ENCODE data around the gene ANKLE1. TPM values are rescaled to one million over a fixed set of nuclear protein-coding genes. Genes with fewer than 3 reads are reported as not detected.

ANKLE1 gene
- total RNA-seq, 4 donors from 2014 or later: 0.39 to 0.81 TPM; not detected in 2

DNA sequence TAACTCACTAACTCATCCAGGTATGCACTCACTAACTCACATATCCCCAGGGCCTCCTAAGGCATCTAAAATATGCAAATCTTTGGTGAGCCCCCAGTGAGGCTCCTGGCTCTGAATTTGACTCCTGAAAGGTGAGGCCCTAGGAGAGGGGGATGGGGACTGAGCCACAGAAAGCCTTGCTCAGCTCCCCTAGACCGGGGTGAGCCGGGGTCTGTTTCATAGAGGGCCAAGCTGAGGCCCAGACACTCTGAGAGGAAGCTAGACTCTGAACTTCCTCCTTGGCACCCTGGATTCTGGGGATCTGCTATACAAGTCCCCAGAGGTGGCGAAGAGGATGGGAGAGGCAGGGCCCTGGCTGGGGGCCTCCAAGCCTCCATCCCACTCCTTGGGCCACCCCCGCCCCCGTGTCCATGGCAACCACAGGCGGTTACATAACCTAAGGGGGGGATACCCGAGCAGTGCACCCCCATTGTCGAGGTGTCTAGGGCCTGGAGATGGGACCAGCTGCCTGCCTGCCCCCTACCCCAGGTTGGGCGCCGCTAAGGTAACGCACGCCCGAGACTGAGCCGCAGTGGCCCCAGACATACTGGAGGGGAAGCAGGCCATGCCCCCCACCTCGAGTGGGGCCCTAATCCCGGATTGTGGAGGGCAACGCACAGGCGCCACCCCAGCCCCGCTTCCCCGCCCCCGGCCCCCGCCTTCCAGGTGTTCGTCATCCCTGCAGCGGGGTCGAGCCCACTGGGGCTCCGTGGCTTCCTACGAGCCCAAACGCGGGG is 20.9 kb downstream of the ANKLE1 start:
- 40% methylated on average over 1 of the region's 29 CpGs; no CpG with 5 or more reads in 1 of the 2 donors for WGBS, 2 donors (ENCODE audit: low coverage in 1 of 2)
- TF ChIP-seq, protein P1, sequence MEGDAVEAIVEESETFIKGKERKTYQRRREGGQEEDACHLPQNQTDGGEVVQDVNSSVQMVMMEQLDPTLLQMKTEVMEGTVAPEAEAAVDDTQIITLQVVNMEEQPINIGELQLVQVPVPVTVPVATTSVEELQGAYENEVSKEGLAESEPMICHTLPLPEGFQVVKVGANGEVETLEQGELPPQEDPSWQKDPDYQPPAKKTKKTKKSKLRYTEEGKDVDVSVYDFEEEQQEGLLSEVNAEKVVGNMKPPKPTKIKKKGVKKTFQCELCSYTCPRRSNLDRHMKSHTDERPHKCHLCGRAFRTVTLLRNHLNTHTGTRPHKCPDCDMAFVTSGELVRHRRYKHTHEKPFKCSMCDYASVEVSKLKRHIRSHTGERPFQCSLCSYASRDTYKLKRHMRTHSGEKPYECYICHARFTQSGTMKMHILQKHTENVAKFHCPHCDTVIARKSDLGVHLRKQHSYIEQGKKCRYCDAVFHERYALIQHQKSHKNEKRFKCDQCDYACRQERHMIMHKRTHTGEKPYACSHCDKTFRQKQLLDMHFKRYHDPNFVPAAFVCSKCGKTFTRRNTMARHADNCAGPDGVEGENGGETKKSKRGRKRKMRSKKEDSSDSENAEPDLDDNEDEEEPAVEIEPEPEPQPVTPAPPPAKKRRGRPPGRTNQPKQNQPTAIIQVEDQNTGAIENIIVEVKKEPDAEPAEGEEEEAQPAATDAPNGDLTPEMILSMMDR (IDR thresholded peaks at IDR 0.05): no peak
- no peak for TF ChIP-seq EP300 (IDR thresholded peaks at IDR 0.05)
- no peak for TF ChIP-seq POLR2AphosphoS5 (IDR thresholded peaks at IDR 0.05)
- TF ChIP-seq POLR2A (IDR thresholded peaks at IDR 0.05): no peak
- Histone ChIP-seq H3K4me3 (peak overlapping the region; percentile 64 to 72), H3K4me1 (peaks cover 0 to 72% (median 38%) of the 10 kb centered on the region in 3 donors), H3K27me3 (no peaks in the 10 kb centered on the region), H3K9me3 (no peaks in the 10 kb centered on the region), H3K27ac (peak overlapping the region; percentile 52 to 94 (median 91)), H3K36me3 (peaks cover 0 to 27% of the 10 kb centered on the region in 2 donors)
- ATAC-seq: no peak

DNA sequence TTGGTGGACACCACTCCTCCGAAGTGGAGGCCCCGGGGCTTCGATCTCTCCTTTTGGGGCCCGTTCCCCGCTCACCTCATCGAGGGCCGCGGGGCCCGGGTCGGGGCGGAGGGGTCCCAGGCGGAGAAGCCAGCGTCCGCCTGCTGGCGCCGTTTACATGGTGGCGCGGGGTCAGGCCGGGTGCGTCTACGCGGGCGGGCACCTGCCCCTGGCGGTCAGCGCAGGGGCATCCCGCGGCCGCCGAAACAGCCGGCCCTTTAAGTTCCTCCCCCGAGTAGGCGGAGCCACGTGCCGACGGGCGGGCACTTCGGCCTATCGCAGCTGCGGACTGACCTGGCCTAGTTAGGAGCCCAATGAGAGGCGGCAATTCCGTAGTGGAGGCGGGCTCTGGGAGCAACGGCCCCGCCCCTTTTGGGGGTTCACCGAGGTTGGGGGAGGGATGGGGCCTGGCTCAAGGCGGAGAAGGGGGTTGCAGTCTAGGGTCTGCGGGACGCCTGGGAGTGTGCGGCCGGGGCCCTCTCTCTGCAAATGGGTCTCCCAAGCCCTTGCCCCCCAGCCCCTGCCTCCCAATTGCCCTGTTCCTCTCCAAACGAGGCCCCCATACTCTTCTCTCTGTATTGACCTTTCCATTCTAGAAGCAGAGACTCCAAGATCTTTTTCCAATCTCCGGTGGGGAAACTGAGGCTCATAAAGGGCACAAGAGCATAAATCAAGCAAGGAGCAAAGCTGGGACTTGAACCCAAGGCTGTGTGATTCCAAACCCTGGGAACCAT is 21.7 kb downstream of the ANKLE1 start, which contains the start of gene ABHD8:
TSS of gene ABHD8 (minus strand) at position 259 of the 773 bp plus-strand sequence. CDS start 1,809 bp downstream, outside the sequence.
- no peaks in the 10 kb centered on the region for H3K27me3 ChIP-seq
- peak within 1 kb of the TSS; percentile 64 to 72 for H3K4me3 ChIP-seq
- WGBS, 2 donors (ENCODE audit: low coverage in 1 of 2): 7% methylated on average over 2 of the region's 52 CpGs; no CpG with 5 or more reads in 1 of the 2 donors
- H3K36me3 ChIP-seq: peaks cover 0 to 20% of the 10 kb centered on the region in 2 donors
- TF ChIP-seq EP300 (IDR thresholded peaks at IDR 0.05) (no peak), POLR2A (IDR thresholded peaks at IDR 0.05) (peak; percentile 32 to 51), POLR2AphosphoS5 (IDR thresholded peaks at IDR 0.05) (peak; percentile 56)
- TF ChIP-seq, protein P1 (IDR thresholded peaks at IDR 0.05): peak in 3 of 4 experiments; percentile 66 to 93 (median 88)
- H3K9me3 ChIP-seq: no peaks in the 10 kb centered on the region
- H3K27ac ChIP-seq: peak within 1 kb of the TSS; percentile 52 to 94 (median 91)
- ATAC-seq: peak; percentile 90
- H3K4me1 ChIP-seq: peaks cover 0 to 80% (median 38%) of the 10 kb centered on the region in 3 donors

DNA sequence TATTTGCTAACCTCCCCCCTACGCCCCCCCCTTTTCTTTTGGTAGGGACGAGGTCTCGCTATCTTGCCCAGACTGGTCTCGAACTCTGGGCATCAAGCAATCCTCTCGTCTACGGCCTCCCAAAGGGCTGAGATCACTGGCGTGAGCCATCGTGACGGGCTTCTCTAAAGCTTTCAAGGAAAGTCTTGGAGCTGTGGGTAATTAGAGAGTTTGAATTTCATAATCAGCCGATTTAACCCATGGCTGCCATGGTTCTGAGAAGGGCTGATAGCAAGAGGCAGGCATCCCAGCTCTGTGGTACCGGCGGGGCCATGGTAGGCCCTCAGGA is 22.2 kb downstream of the ANKLE1 start:
- Histone ChIP-seq H3K4me3 (peak overlapping the region in 1 of 2 donors; percentile 72), H3K27ac (peak overlapping the region; percentile 35 to 94 (median 91)), H3K9me3 (no peaks in the 10 kb centered on the region), H3K36me3 (peaks cover 0 to 18% of the 10 kb centered on the region in 2 donors), H3K27me3 (no peaks in the 10 kb centered on the region), H3K4me1 (peaks cover 0 to 86% (median 38%) of the 10 kb centered on the region in 3 donors)
- TF ChIP-seq EP300 (IDR thresholded peaks at IDR 0.05) (no peak), POLR2A (IDR thresholded peaks at IDR 0.05) (no peak), POLR2AphosphoS5 (IDR thresholded peaks at IDR 0.05) (no peak)
- TF ChIP-seq, protein P1 (IDR thresholded peaks at IDR 0.05): no peak
- 43 to 61% methylated on average over 4 to 10 of the region's 12 CpGs for WGBS, 2 donors (ENCODE audit: low coverage in 1 of 2)
- no peak for ATAC-seq

DNA sequence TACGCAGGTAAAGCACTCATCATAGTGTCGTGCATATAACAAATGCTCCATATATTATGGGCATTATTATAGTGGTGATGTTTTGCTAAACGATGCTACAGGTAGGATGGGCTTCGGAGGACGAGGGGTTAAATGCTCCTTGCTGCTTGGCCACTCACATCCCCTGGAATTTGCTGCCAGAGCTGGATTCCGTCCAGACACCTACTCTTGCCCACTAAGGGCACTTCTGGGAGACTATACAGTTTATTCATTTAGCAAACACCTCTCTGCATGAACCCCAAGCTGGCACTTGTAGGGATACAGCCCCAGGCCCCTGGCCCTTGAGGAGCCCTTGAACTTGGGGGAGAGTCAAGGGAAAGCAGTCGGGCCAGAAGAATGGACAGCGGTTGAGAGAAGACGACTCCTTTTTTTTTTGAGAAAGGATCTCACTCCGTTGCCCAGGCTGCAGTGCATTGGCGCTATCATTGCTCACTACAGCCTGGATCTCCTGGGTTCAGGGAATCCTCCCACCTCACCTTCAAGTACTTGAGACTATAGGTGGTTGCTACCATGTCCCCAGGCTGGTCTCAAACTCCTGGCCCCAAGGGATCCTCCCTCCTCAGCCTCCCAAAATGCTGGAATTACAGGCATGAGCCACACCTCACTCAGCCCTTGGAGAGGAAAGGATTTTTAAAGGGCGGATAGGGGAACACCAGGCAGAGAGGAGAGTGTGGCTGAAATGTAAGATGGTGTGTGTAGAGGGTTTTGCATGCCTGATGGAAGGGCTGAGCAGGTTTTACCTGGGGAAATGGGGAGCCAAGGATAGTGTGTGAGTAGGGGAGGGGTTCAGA is 22.9 kb downstream of the ANKLE1 start:
- Histone ChIP-seq H3K9me3 (no peaks in the 10 kb centered on the region), H3K27ac (peak overlapping the region; percentile 7 to 94 (median 91)), H3K36me3 (peaks cover 0 to 18% of the 10 kb centered on the region in 2 donors), H3K4me3 (no peak overlapping the region), H3K4me1 (peaks cover 0 to 88% (median 38%) of the 10 kb centered on the region in 3 donors), H3K27me3 (no peaks in the 10 kb centered on the region)
- no peak for TF ChIP-seq EP300 (IDR thresholded peaks at IDR 0.05)
- no peak for TF ChIP-seq POLR2AphosphoS5 (IDR thresholded peaks at IDR 0.05)
- TF ChIP-seq POLR2A (IDR thresholded peaks at IDR 0.05): no peak
- TF ChIP-seq, protein P1 (IDR thresholded peaks at IDR 0.05): no peak
- no peak for ATAC-seq
- WGBS, 2 donors (ENCODE audit: low coverage in 1 of 2): 60 to 61% methylated on average over 1 to 7 of the region's 12 CpGs
